Uterus (tissue), 2 donors: Measurements from ENCODE around the gene RABGGTA.

Source experiments
- POLR2A ChIP-seq, 2 donors: fragments of 450-650 bp; IDR thresholded peaks; one replicate each; pipeline ENCODE4 v1.6.1; 2016; ENCODE audit warnings: antibody characterized with exemption in 2 of 2, mild to moderate bottlenecking in 1 of 2, moderate library complexity in 1 of 2
- TF ChIP-seq, protein P1 (sequence below), 4 experiments: fragments of 200-600 bp in 2 of 4; fragments of 450-650 bp in 2 of 4; sonication (generic) in 2 of 4; IDR thresholded peaks; one replicate each; pipeline ENCODE4 v1.5.1; 2016 to 2019; ENCODE audit warnings: antibody characterized with exemption in 4 of 4, mild to moderate bottlenecking in 2 of 4, moderate library complexity in 1 of 4

DNA sequence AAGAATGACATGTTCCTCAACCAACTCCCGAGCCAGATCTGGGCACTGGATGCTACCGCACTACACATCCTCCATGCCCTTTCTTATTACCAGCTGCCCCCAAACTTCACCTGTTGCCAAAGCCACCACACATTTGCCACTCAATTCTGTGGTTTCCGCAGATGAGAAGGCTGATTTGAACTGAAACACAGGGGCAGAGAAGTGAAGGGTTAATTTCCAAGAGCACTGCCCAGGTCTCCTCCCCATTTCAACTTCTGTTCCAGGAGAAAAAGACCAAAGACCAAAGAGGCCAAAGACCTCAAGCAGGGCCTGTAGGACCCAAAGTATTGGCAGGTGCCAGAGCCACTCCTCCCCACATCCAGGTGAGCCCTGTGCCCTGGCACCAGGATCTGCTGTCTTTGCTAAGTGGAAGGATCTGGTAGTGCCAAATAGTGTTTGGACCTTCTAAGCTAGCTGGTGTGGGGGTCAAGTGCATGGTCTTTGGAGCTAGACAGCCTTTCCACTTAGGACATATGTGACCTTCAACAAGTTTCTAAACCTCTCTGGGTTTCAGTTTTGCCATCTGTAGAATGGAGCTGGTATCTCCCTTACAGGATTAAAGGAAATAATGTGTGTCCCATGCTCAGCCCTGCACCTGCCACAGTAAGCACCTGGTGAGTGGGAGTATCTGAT lies 20.2 kb upstream of the RABGGTA start:
- TF ChIP-seq, protein P1, sequence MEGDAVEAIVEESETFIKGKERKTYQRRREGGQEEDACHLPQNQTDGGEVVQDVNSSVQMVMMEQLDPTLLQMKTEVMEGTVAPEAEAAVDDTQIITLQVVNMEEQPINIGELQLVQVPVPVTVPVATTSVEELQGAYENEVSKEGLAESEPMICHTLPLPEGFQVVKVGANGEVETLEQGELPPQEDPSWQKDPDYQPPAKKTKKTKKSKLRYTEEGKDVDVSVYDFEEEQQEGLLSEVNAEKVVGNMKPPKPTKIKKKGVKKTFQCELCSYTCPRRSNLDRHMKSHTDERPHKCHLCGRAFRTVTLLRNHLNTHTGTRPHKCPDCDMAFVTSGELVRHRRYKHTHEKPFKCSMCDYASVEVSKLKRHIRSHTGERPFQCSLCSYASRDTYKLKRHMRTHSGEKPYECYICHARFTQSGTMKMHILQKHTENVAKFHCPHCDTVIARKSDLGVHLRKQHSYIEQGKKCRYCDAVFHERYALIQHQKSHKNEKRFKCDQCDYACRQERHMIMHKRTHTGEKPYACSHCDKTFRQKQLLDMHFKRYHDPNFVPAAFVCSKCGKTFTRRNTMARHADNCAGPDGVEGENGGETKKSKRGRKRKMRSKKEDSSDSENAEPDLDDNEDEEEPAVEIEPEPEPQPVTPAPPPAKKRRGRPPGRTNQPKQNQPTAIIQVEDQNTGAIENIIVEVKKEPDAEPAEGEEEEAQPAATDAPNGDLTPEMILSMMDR (IDR thresholded peaks at IDR 0.05): no peak
- TF ChIP-seq POLR2A (IDR thresholded peaks at IDR 0.05): no peak
